Thyroid gland (tissue), 4 donors: Measurements from ENCODE around the gene DNAH17.

Source experiments
- POLR2A ChIP-seq, 2 donors: fragments of 450-650 bp; IDR thresholded peaks; one replicate each; pipeline ENCODE4 v1.6.1; 2017; ENCODE audit warnings: antibody characterized with exemption in 2 of 2, mild to moderate bottlenecking in 2 of 2, moderate library complexity in 1 of 2
- TF ChIP-seq, protein P1 (sequence below), 6 experiments: fragments of 200-600 bp in 3 of 6; fragments of 450-650 bp in 3 of 6; sonication (generic) in 3 of 6; IDR thresholded peaks; one replicate each; pipeline ENCODE4 v1.5.1; 2016 to 2019; ENCODE audit warnings: antibody characterized with exemption in 6 of 6, mild to moderate bottlenecking in 2 of 6, inconsistent platforms in 1 of 6, moderate library complexity in 1 of 6

DNA sequence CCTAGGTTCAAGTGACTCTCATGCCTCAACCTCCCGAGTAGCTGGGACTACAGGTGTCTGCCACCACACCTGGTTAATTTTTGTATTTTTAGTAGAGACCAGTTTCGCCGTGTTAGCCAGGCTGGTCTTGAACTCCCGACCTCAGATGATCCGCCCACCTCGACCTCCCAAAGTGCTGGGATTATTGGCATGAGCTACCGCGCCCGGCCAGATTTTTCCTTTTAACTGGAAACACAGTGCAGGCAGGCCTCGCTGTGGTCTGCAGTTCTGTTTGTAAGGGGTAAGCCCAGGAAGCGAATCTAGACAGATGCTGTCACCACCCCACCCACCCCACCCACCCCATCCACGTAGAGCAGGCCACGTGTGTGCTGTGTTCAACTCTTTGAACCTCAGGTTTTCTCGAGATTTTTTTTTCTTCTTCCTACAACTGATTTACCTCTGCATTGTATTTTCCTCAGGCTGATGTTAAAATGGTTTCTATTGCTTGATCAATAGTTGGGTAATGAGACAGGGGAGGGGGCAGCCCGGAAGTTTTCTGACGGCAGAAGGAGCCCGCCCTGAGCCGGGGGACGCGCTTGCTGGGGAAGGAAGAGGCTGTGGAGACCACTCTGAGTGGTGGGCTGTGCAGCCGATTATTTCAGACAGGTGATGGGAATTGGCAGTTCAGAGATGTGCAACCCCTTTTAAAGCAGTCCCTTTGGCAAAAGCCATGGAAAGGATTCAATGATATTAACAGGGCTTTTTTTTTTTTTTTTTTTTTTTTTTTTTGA, 72.9 kb downstream of the DNAH17 start:
- TF ChIP-seq, protein P1, sequence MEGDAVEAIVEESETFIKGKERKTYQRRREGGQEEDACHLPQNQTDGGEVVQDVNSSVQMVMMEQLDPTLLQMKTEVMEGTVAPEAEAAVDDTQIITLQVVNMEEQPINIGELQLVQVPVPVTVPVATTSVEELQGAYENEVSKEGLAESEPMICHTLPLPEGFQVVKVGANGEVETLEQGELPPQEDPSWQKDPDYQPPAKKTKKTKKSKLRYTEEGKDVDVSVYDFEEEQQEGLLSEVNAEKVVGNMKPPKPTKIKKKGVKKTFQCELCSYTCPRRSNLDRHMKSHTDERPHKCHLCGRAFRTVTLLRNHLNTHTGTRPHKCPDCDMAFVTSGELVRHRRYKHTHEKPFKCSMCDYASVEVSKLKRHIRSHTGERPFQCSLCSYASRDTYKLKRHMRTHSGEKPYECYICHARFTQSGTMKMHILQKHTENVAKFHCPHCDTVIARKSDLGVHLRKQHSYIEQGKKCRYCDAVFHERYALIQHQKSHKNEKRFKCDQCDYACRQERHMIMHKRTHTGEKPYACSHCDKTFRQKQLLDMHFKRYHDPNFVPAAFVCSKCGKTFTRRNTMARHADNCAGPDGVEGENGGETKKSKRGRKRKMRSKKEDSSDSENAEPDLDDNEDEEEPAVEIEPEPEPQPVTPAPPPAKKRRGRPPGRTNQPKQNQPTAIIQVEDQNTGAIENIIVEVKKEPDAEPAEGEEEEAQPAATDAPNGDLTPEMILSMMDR (IDR thresholded peaks at IDR 0.05): no peak
- TF ChIP-seq POLR2A (IDR thresholded peaks at IDR 0.05): no peak
